ENCODE data around the gene KLF6. TPM values are rescaled to one million over a fixed set of nuclear protein-coding genes. Genes with fewer than 3 reads are reported as not detected.
A peak's percentile ranks its signal among the peaks of the same experiment; 100 is the strongest.

KLF6 gene
- polyA plus RNA-seq, 1 of the 3 experiments (the other 2 are of a cell fraction), result 148 TPM

- Histone ChIP-seq H3K4me1 (ENCODE audit: control insufficient read depth in 1 of 2, insufficient read depth in 2 of 2, low read depth in 1 of 2, low read length in 1 of 2) (peaks cover 11 to 41% of the 10 kb centered on the region in 2 experiments; a peak in 3 of 4 replicates), H2AFZ (ENCODE audit: low read depth) (no peak overlapping the region), H3K79me2 (ENCODE audit: insufficient read depth) (no peaks in the 10 kb centered on the region), H3K9ac (peak overlapping the region; percentile 91; the same call in 1 of the 2 replicates), H4K20me1 (ENCODE audit: insufficient read depth) (no peaks in the 10 kb centered on the region), H3K36me3 (replicated peaks in 1 of 2; ENCODE audit: control insufficient read depth in 1 of 2, insufficient read depth in 2 of 2, low read length in 1 of 2) (no peaks in the 10 kb centered on the region), H3K4me2 (no peak overlapping the region), H3K27me3 (ENCODE audit: insufficient read depth) (no peaks in the 10 kb centered on the region), H3K27ac (ENCODE audit: low read depth in 2 of 2, low read length in 1 of 2) (peak overlapping the region in 1 of 2 experiments; percentile 100; a peak in 2 of 4 replicates), H3K4me3 (ENCODE audit: low read depth in 2 of 2, low read length in 1 of 2) (no peak overlapping the region), H3F3A (replicated peaks; ENCODE audit: insufficient read depth) (peaks cover 30% of the 10 kb centered on the region), H3K9me2 (no peaks in the 10 kb centered on the region), H3K9me3 (no peaks in the 10 kb centered on the region)
- 66% methylated on average over 11 of the region's 11 CpGs for WGBS (ENCODE audit: low lambda C conversion rate)
- POLR2A ChIA-PET, result no interaction called here
- TF ChIP-seq CHD2 (IDR thresholded peaks at IDR 0.05; ENCODE audit: low read length, partially characterized antibody) (no peak), JUND (IDR thresholded peaks at IDR 0.05) (no peak), TCF12 (IDR thresholded peaks at IDR 0.05) (no peak)
- CTCF ChIA-PET, result no interaction called here
- no peak for DNase-seq
These were observed 18.4 kb upstream of the KLF6 start for GRCh38 chr10:3803295-3803926.

- no peak for TF ChIP-seq TAF1 (IDR thresholded peaks at IDR 0.05; ENCODE audit: borderline replicate concordance, low read depth, low read length)
- no peaks in the 10 kb centered on the region for H3K79me2 ChIP-seq (ENCODE audit: insufficient read depth)
- no peak overlapping the region for H2AFZ ChIP-seq (ENCODE audit: low read depth)
- no peaks in the 10 kb centered on the region for H3K27me3 ChIP-seq (ENCODE audit: insufficient read depth)
- no peak overlapping the region for H3K4me3 ChIP-seq (ENCODE audit: low read depth in 2 of 2, low read length in 1 of 2)
- H3F3A ChIP-seq (replicated peaks; ENCODE audit: insufficient read depth), result peaks cover 26% of the 10 kb centered on the region
- H3K4me1 ChIP-seq (ENCODE audit: control insufficient read depth in 1 of 2, insufficient read depth in 2 of 2, low read depth in 1 of 2, low read length in 1 of 2), result peaks cover 11 to 41% of the 10 kb centered on the region in 2 experiments; a peak in 3 of 4 replicates
- no peaks in the 10 kb centered on the region for H4K20me1 ChIP-seq (ENCODE audit: insufficient read depth)
- ChIA-PET POLR2A (no interaction called here), CTCF (no interaction called here)
- H3K27ac ChIP-seq (ENCODE audit: low read depth in 2 of 2, low read length in 1 of 2), result peak overlapping the region in 1 of 2 experiments; percentile 100; a peak in 1 of 4 replicates
- DNase-seq, result no peak
- H3K36me3 ChIP-seq (replicated peaks in 1 of 2; ENCODE audit: control insufficient read depth in 1 of 2, insufficient read depth in 2 of 2, low read length in 1 of 2), result no peaks in the 10 kb centered on the region
- no peak overlapping the region for H3K9ac ChIP-seq
- H3K4me2 ChIP-seq, result no peak overlapping the region
- whole genome bisulfite sequencing (ENCODE audit: low lambda C conversion rate), result 89% methylated on average over 8 of the region's 8 CpGs
- no peaks in the 10 kb centered on the region for H3K9me2 ChIP-seq
- H3K9me3 ChIP-seq, result no peaks in the 10 kb centered on the region
These were observed 17.7 kb upstream of the KLF6 start for GRCh38 chr10:3802526-3803265.

- ChIA-PET POLR2A (no interaction called here), CTCF (interaction anchor here (0.8 to 1.3 kb wide), 2 partner anchors 9 to 23 kb away, joined by 3 read pairs; no protein-coding TSS in a partner anchor)
- Histone ChIP-seq H3K4me3 (ENCODE audit: low read depth in 2 of 2, low read length in 1 of 2) (no peak overlapping the region), H3K4me2 (no peak overlapping the region), H4K20me1 (ENCODE audit: insufficient read depth) (no peaks in the 10 kb centered on the region), H2AFZ (ENCODE audit: low read depth) (no peak overlapping the region), H3K9me3 (no peaks in the 10 kb centered on the region), H3K27me3 (ENCODE audit: insufficient read depth) (no peaks in the 10 kb centered on the region), H3K9me2 (no peaks in the 10 kb centered on the region), H3K4me1 (ENCODE audit: control insufficient read depth in 1 of 2, insufficient read depth in 2 of 2, low read depth in 1 of 2, low read length in 1 of 2) (peaks cover 10 to 32% of the 10 kb centered on the region in 2 experiments; a peak in 3 of 4 replicates), H3F3A (replicated peaks; ENCODE audit: insufficient read depth) (peaks cover 24% of the 10 kb centered on the region), H3K79me2 (ENCODE audit: insufficient read depth) (no peaks in the 10 kb centered on the region), H3K36me3 (replicated peaks in 1 of 2; ENCODE audit: control insufficient read depth in 1 of 2, insufficient read depth in 2 of 2, low read length in 1 of 2) (no peaks in the 10 kb centered on the region), H3K27ac (ENCODE audit: low read depth in 2 of 2, low read length in 1 of 2) (no peak overlapping the region), H3K9ac (no peak overlapping the region)
- TF ChIP-seq GABPA (IDR thresholded peaks at IDR 0.05; ENCODE audit: low read depth), result no peak
- TF ChIP-seq TAF1 (IDR thresholded peaks at IDR 0.05; ENCODE audit: borderline replicate concordance, low read depth, low read length), result no peak
- DNase-seq, result no peak
- WGBS (ENCODE audit: low lambda C conversion rate), result 89% methylated on average over 10 of the region's 11 CpGs
These were observed 16.7 kb upstream of the KLF6 start for GRCh38 chr10:3801558-3802192.

Data from SK-N-SH (cell line).